IMR-90 (cell line): ENCODE measurements around the gene AMIGO1. TPM values are rescaled to one million over a fixed set of nuclear protein-coding genes. Genes with fewer than 3 reads are reported as not detected.

Experiments
- ATAC-seq: fragments of 200-7000 bp; cut with Tn5 transposase; 2 replicates; pipeline ENCODE4 v1.9.1; 2020; ENCODE audit warnings: low read depth, mild to moderate bottlenecking, moderate library complexity
- BruUV-seq: library from RNA; stranded (reverse); fragments of 400-500 nt; replicated peaks from 2 replicates; lab custom pipeline; 2021; lab: Mats Ljungman, UMichigan
- CTCF ChIA-PET: fragments of 300-600 bp; formaldehyde crosslinking; extraction: SDS; loops from one replicate; lab custom pipeline; 2021; ENCODE audit warnings: antibody characterized with exemption; lab: Yijun Ruan, JAX
- POLR2A ChIA-PET: fragments of 300-600 bp; sonication (Branson Sonifier 250); formaldehyde crosslinking; loops from one replicate; lab custom pipeline; 2022; ENCODE audit warnings: antibody characterized with exemption; ENCODE audit not compliant: unreplicated experiment; lab: Charles Lee
- DNase-seq: peaks from one replicate; pipeline ENCODE4 v3.0.0; 2013
- H2AFZ ChIP-seq: replicated peaks from 2 replicates; pipeline ENCODE3; 2013; ENCODE audit warnings: low read length, mild to moderate bottlenecking; ENCODE audit not compliant: poor library complexity
- H2AK5ac ChIP-seq: 2 replicates; pipeline ENCODE4 v1.6.1; 2013; ENCODE audit warnings: low read depth, low read length, inconsistent platforms
- H2AK9ac ChIP-seq: replicated peaks from 2 replicates; pipeline ENCODE3; 2013; ENCODE audit warnings: mild to moderate bottlenecking, low read depth, low read length, moderate library complexity; ENCODE audit not compliant: poor library complexity
- H2BK120ac ChIP-seq: 2 replicates; pipeline ENCODE4 v1.6.1; 2013; ENCODE audit warnings: low read depth, low read length, inconsistent platforms
- H2BK15ac ChIP-seq: 3 replicates; pipeline ENCODE4 v1.6.1; 2013; ENCODE audit warnings: low read depth, low read length, inconsistent platforms
- H2BK20ac ChIP-seq: 2 replicates; pipeline ENCODE4 v1.6.1; 2013; ENCODE audit warnings: low read depth, mild to moderate bottlenecking, inconsistent platforms, low read length, moderate library complexity
- H2BK5ac ChIP-seq: 2 replicates; pipeline ENCODE4 v1.6.1; 2013; ENCODE audit warnings: mild to moderate bottlenecking, low read depth, low read length, inconsistent platforms; ENCODE audit not compliant: poor library complexity, severe bottlenecking
- H3K14ac ChIP-seq: replicated peaks from 2 replicates; pipeline ENCODE4 v1.6.1; 2013; ENCODE audit warnings: low read depth, low read length, inconsistent platforms
- H3K18ac ChIP-seq: 2 replicates; pipeline ENCODE4 v1.6.1; 2013; ENCODE audit warnings: low read depth, low read length, control low read depth
- H3K23ac ChIP-seq: 2 replicates; pipeline ENCODE4 v1.6.1; 2013; ENCODE audit warnings: low read depth, low read length, inconsistent platforms
- H3K27ac ChIP-seq: 2 replicates; pipeline ENCODE4 v1.5.1; 2013; ENCODE audit warnings: mild to moderate bottlenecking, control low read depth, low read length; ENCODE audit not compliant: insufficient read depth
- H3K27me3 ChIP-seq: 2 replicates; pipeline ENCODE4 v1.6.1; 2013; ENCODE audit warnings: low read length; ENCODE audit not compliant: control insufficient read depth, insufficient read depth
- H3K36me3 ChIP-seq: 2 replicates; pipeline ENCODE4 v1.6.1; 2013; ENCODE audit warnings: low read length, mixed read lengths; ENCODE audit not compliant: control insufficient read depth, insufficient read depth
- H3K4ac ChIP-seq: 2 replicates; pipeline ENCODE4 v1.6.1; 2013; ENCODE audit warnings: low read depth, low read length, inconsistent platforms
- H3K4me1 ChIP-seq: 2 replicates; pipeline ENCODE4 v1.6.1; 2013; ENCODE audit warnings: low read length, mixed read lengths; ENCODE audit not compliant: control insufficient read depth, insufficient read depth
- H3K4me2 ChIP-seq: 2 replicates; pipeline ENCODE4 v1.6.1; 2013; ENCODE audit warnings: low read depth, mild to moderate bottlenecking, control low read depth, low read length, moderate library complexity
- H3K4me3 ChIP-seq: 2 replicates; pipeline ENCODE4 v1.5.1; 2013; ENCODE audit warnings: low read depth, mild to moderate bottlenecking, control low read depth, low read length, moderate library complexity; ENCODE audit not compliant: insufficient read depth
- H3K56ac ChIP-seq: 2 replicates; pipeline ENCODE4 v1.6.1; 2013; ENCODE audit warnings: low read length, inconsistent platforms; ENCODE audit not compliant: insufficient read depth; ENCODE audit errors: extremely low read depth
- H3K79me1 ChIP-seq, 2 experiments: 2 replicates each; pipeline ENCODE4 v1.6.1; 2013; ENCODE audit warnings: low read length in 2 of 2, inconsistent platforms in 1 of 2, low read depth in 1 of 2
- H3K9ac ChIP-seq: 2 replicates; pipeline ENCODE4 v1.6.1; 2013; ENCODE audit warnings: low read depth, low read length, control low read depth
- H3K9me1 ChIP-seq: 2 replicates; pipeline ENCODE4 v1.6.1; 2013; ENCODE audit warnings: low read length, inconsistent platforms; ENCODE audit not compliant: insufficient read depth
- H3K9me3 ChIP-seq: 2 replicates; pipeline ENCODE4 v1.6.1; 2013; ENCODE audit warnings: low read length; ENCODE audit not compliant: control insufficient read depth, insufficient read depth
- H4K20me1 ChIP-seq: 2 replicates; pipeline ENCODE4 v1.6.1; 2013; ENCODE audit warnings: low read length, inconsistent platforms; ENCODE audit not compliant: insufficient read depth
- H4K5ac ChIP-seq: 2 replicates; pipeline ENCODE4 v1.6.1; 2013; ENCODE audit warnings: mild to moderate bottlenecking, low read depth, low read length, control low read depth
- H4K8ac ChIP-seq, 2 experiments: 2 replicates each; pipeline ENCODE4 v1.6.1; 2013; ENCODE audit warnings: low read depth in 2 of 2, low read length in 2 of 2, control low read depth in 1 of 2, inconsistent platforms in 1 of 2
- H4K91ac ChIP-seq: 2 replicates; pipeline ENCODE4 v1.6.1; 2013; ENCODE audit warnings: low read depth, low read length, inconsistent platforms; ENCODE audit not compliant: insufficient read depth
- BHLHE40 ChIP-seq: fragments of 150-350 bp; IDR thresholded peaks from 2 replicates; pipeline ENCODE4 v1.6.1; 2016; ENCODE audit warnings: mild to moderate bottlenecking, low read depth, low read length
- CTCF ChIP-seq: conservative IDR thresholded peaks from 2 replicates; pipeline ENCODE4 v1.5.1; 2012; ENCODE audit warnings: mild to moderate bottlenecking, low read depth, low read length, improper control_type of control experiment
- ELK1 ChIP-seq: fragments of 150-350 bp; IDR thresholded peaks from 2 replicates; pipeline ENCODE4 v1.6.1; 2016; ENCODE audit warnings: low read depth, mild to moderate bottlenecking, low read length, moderate library complexity, borderline replicate concordance
- FOS ChIP-seq: fragments of 150-350 bp; IDR thresholded peaks from 2 replicates; pipeline ENCODE4 v1.6.1; 2016; ENCODE audit warnings: low read depth, low read length
- MAFK ChIP-seq: IDR thresholded peaks from 2 replicates; pipeline ENCODE4 v1.6.1; 2012; ENCODE audit warnings: low read depth, low read length, improper control_type of control experiment
- MAZ ChIP-seq: IDR thresholded peaks from 2 replicates; pipeline ENCODE4 v1.6.1; 2012; ENCODE audit warnings: low read depth, mild to moderate bottlenecking, low read length, improper control_type of control experiment, moderate library complexity, borderline replicate concordance
- MXI1 ChIP-seq: IDR thresholded peaks from 2 replicates; pipeline ENCODE4 v1.6.1; 2012; ENCODE audit warnings: low read depth, mild to moderate bottlenecking, low read length, moderate library complexity, borderline replicate concordance
- NFE2L2 ChIP-seq: fragments of 150-350 bp; IDR thresholded peaks from 2 replicates; pipeline ENCODE4 v1.6.1; 2016; ENCODE audit warnings: low read depth, mild to moderate bottlenecking, low read length
- RAD21 ChIP-seq: IDR thresholded peaks from 2 replicates; pipeline ENCODE4 v1.6.1; 2012; ENCODE audit warnings: low read length, improper control_type of control experiment
- RCOR1 ChIP-seq: IDR thresholded peaks from 2 replicates; pipeline ENCODE4 v1.6.1; 2012; ENCODE audit warnings: mild to moderate bottlenecking, low read length, improper control_type of control experiment; ENCODE audit not compliant: insufficient replicate concordance
- RFX5 ChIP-seq: IDR thresholded peaks from 2 replicates; pipeline ENCODE4 v1.8.0; 2012; ENCODE audit warnings: low read depth, mild to moderate bottlenecking, low read length, moderate library complexity
- SMC3 ChIP-seq: fragments of 150-350 bp; IDR thresholded peaks from 2 replicates; pipeline ENCODE4 v1.6.1; 2016; ENCODE audit warnings: low read depth, mild to moderate bottlenecking, antibody characterized with exemption, low read length, moderate library complexity
- WGBS, 2 experiments: methylation state at CpG; one replicate each; pipeline versions ENCODE4 v1.1.5 to v1.1.7; 2013; ENCODE audit warnings: missing lambda C conversion rate in 2 of 2; ENCODE audit not compliant: insufficient read length in 1 of 2; ENCODE audit errors: extremely low coverage in 2 of 2; 5-methylcytosine and 5-hydroxymethylcytosine counted together
- dilution Hi-C: fragments of 300-500 bp; cut with HindIII; formaldehyde crosslinking; loops from one replicate; pipeline ENCODE4 v1.14.3; 2018; ENCODE audit warnings: low sequenced_read_pairs; ENCODE audit not compliant: unreplicated experiment
- in situ Hi-C: fragments of 300-500 bp; cut with MboI; formaldehyde crosslinking; loops from 3 replicates; pipeline ENCODE4 v1.14.3; 2019; ENCODE audit warnings: low sequenced_read_pairs, inconsistent platforms, mixed read lengths
- intact Hi-C: fragments of 100-400 bp; cut with micrococcal nuclease; formaldehyde crosslinking; loops from 2 replicates; pipeline ENCODE4 v1.10.0; 2022
- polyA plus RNA-seq, 3 experiments: library from polyadenylated mRNA; depleted of rRNA; stranded (reverse); fragments of >200 nt; gene quantifications; 2 replicates each; pipeline ENCODE4 v1.2.3, GENCODE V29; 2012; ENCODE audit warnings: low replicate concordance in 1 of 3
- total RNA-seq: library from RNA; depleted of rRNA; stranded (reverse); fragments of >200 nt; gene quantifications from 2 replicates; pipeline ENCODE4 v1.2.3, GENCODE V29; 2012

The AMIGO1 gene
- total and polyA plus RNA-seq, 2 of the 4 experiments (the other 2 are of a cell fraction): 1.5 to 1.6 TPM

- no peak overlapping the region for H3K23ac ChIP-seq
- H3K9me3 ChIP-seq: no peaks in the 10 kb centered on the region
- no peak overlapping the region for H3K4me3 ChIP-seq
- DNase-seq (peak; percentile 60), ATAC-seq (peak; percentile 63)
- no peak overlapping the region for H3K56ac ChIP-seq
- H2AFZ ChIP-seq: peak overlapping the region; percentile 79
- TF ChIP-seq SMC3 (peak; percentile 83), FOS (no peak), ELK1 (no peak), MAZ (peak; percentile 34; the same call in 1 of the 2 replicates), RCOR1 (no peak), RFX5 (no peak), BHLHE40 (no peak), MXI1 (no peak), MAFK (no peak), RAD21 (peak; percentile 64), NFE2L2 (no peak), CTCF (peak; percentile 81)
- no peak overlapping the region for H3K14ac ChIP-seq
- dilution Hi-C loops: no loop called here
- H4K8ac ChIP-seq: no peak overlapping the region
- ChIA-PET POLR2A (no interaction called here), CTCF (interaction anchor here (0.5 to 8.5 kb wide), 13 partner anchors 9 to 310 kb away, joined by 3 to 75 read pairs (median 3); partner anchors contain the start of gene AMIGO1)
- H2BK15ac ChIP-seq: no peak overlapping the region
- no peak overlapping the region for H2AK5ac ChIP-seq
- H2BK20ac ChIP-seq: no peak overlapping the region
- no peak overlapping the region for H2BK5ac ChIP-seq
- no peak overlapping the region for H3K4ac ChIP-seq
- H3K9ac ChIP-seq: no peak overlapping the region
- H2AK9ac ChIP-seq: peak overlapping the region; percentile 63
- H4K91ac ChIP-seq: no peak overlapping the region
- H3K4me2 ChIP-seq: no peak overlapping the region
- no peak overlapping the region for H2BK120ac ChIP-seq
- no peak overlapping the region for H3K18ac ChIP-seq
- peaks cover 15% of the 10 kb centered on the region for H3K36me3 ChIP-seq
- in situ Hi-C loops: no loop called here
- intact Hi-C loops: loop anchor here (1.0 kb wide), 1 partner anchor 42 kb away; no protein-coding TSS in a partner anchor
- peaks cover 6% of the 10 kb centered on the region for H3K4me1 ChIP-seq
- H3K79me1 ChIP-seq: peaks cover 5 to 18% of the 10 kb centered on the region in 2 experiments; a peak in 3 of 4 replicates
- H4K5ac ChIP-seq: no peak overlapping the region
- no peak overlapping the region for H3K27ac ChIP-seq
- H3K9me1 ChIP-seq: peaks cover 8% of the 10 kb centered on the region
- WGBS, 2 experiments: no CpG with 5 or more reads among the region's 11 CpGs
- BruUV-seq: no TSS peak
- no peaks in the 10 kb centered on the region for H3K27me3 ChIP-seq
- H4K20me1 ChIP-seq: peaks cover 2% of the 10 kb centered on the region; the same call in 1 of the 2 replicates
Measured at GRCh38 chr1:109490029-109490933, 19.2 kb downstream of the AMIGO1 start.
